K562 (cell line): ENCODE results near the gene NFATC2. TPM values are rescaled to one million over a fixed set of nuclear protein-coding genes. Genes with fewer than 3 reads are reported as not detected.
A peak's percentile ranks its signal among the peaks of the same experiment; 100 is the strongest.

ENCODE experiments used
- ATF1 ChIP-seq, 2 experiments: fragments of 450-650 bp in 1 of 2; IDR thresholded peaks; 2 replicates each; pipeline ENCODE4 v1.6.1; 2016; ENCODE audit warnings: missing compliant biosample characterization in 1 of 2, missing genetic modification characterization in 1 of 2
- ATF2 ChIP-seq: sonication (generic); formaldehyde crosslinking; IDR thresholded peaks from 2 replicates; pipeline ENCODE4 v1.8.1; 2022; ENCODE audit warnings: missing genetic modification reagents
- CAMTA2 ChIP-seq: fragments of 250-450 bp; sonication (Bioruptor Pico); conservative IDR thresholded peaks from 2 replicates; pipeline ENCODE4 v1.5.1; 2022
- CHCHD3 ChIP-seq: fragments of 250-450 bp; sonication (Bioruptor Pico); IDR thresholded peaks from 2 replicates; pipeline ENCODE4 v2.1.2; 2022; ENCODE audit warnings: mild to moderate bottlenecking
- DACH1 ChIP-seq: fragments of 450-650 bp; IDR thresholded peaks from 2 replicates; pipeline ENCODE4 v1.6.1; 2018; ENCODE audit not compliant: partially characterized antibody
- DIDO1 ChIP-seq: fragments of 450-650 bp; IDR thresholded peaks from 2 replicates; pipeline ENCODE4 v1.6.1; 2016; ENCODE audit warnings: low read depth, missing biosample characterization, missing genetic modification characterization
- FIP1L1 ChIP-seq: fragments of 200-400 bp; formaldehyde crosslinking; IDR thresholded peaks from 2 replicates; pipeline ENCODE4 v1.6.1; 2018; ENCODE audit warnings: mild to moderate bottlenecking, low read depth, low read length; ENCODE audit not compliant: poor library complexity, severe bottlenecking
- GABPB2 ChIP-seq: fragments of 250-450 bp; sonication (Bioruptor Pico); conservative IDR thresholded peaks from 2 replicates; pipeline ENCODE4 v1.5.1; 2021; ENCODE audit warnings: mild to moderate bottlenecking
- LEF1 ChIP-seq: fragments of 450-650 bp; IDR thresholded peaks from 2 replicates; pipeline ENCODE4 v1.6.1; 2016; ENCODE audit warnings: mild to moderate bottlenecking
- MCM5 ChIP-seq: fragments of 450-650 bp; IDR thresholded peaks from 2 replicates; pipeline ENCODE4 v1.6.1; 2016; ENCODE audit warnings: low read depth
- MYBL2 ChIP-seq, 2 experiments: fragments of 450-650 bp in 1 of 2; sonication (generic) in 1 of 2; formaldehyde crosslinking in 1 of 2; IDR thresholded peaks; 2 replicates each; pipeline versions ENCODE4 v1.6.1 to v1.8.1; 2017 to 2022; ENCODE audit warnings: borderline replicate concordance in 1 of 2, inconsistent platforms in 1 of 2, low read depth in 1 of 2, mild to moderate bottlenecking in 1 of 2, missing genetic modification reagents in 1 of 2, moderate library complexity in 1 of 2
- MYC ChIP-seq, 2 experiments: fragments of 250-450 bp in 1 of 2; sonication (Bioruptor Pico) in 1 of 2; IDR thresholded peaks; 2 replicates each; pipeline versions ENCODE4 v1.5.1 to v1.6.1; 2012 to 2021; ENCODE audit warnings: low read depth in 2 of 2, borderline replicate concordance in 1 of 2, improper control_type of control experiment in 1 of 2, low read length in 1 of 2, mild to moderate bottlenecking in 1 of 2, moderate library complexity in 1 of 2
- NBN ChIP-seq: fragments of 450-650 bp; IDR thresholded peaks from 2 replicates; pipeline ENCODE4 v1.6.1; 2016; ENCODE audit warnings: low read depth, mild to moderate bottlenecking
- NCOA6 ChIP-seq: fragments of 450-650 bp; IDR thresholded peaks from 2 replicates; pipeline ENCODE4 v1.6.1; 2017; ENCODE audit warnings: mild to moderate bottlenecking
- NFYB ChIP-seq: IDR thresholded peaks from 2 replicates; pipeline ENCODE4 v1.6.1; 2011; ENCODE audit warnings: mild to moderate bottlenecking, moderate library complexity; ENCODE audit not compliant: insufficient read length; ENCODE audit errors: extremely low read depth
- PHB ChIP-seq: fragments of 250-450 bp; sonication (Bioruptor Pico); IDR thresholded peaks from 2 replicates; pipeline ENCODE4 v1.5.0; 2021
- SAP30 ChIP-seq: fragments of 200-600 bp; sonication (generic); IDR thresholded peaks from 2 replicates; pipeline ENCODE4 v1.6.1; 2012; ENCODE audit warnings: borderline replicate concordance, low read depth, mild to moderate bottlenecking, moderate library complexity, low read length, control low read depth, inconsistent platforms; ENCODE audit not compliant: insufficient read depth, poor library complexity, severe bottlenecking
- TAF1 ChIP-seq: IDR thresholded peaks from 2 replicates; pipeline ENCODE4 v1.6.1; 2011; ENCODE audit warnings: mild to moderate bottlenecking, low read length, moderate library complexity; ENCODE audit not compliant: insufficient read depth, control insufficient read depth, severe bottlenecking; ENCODE audit errors: extremely low read depth
- TAL1 ChIP-seq: fragments of 450-650 bp; IDR thresholded peaks from 2 replicates; pipeline ENCODE4 v1.6.1; 2016; ENCODE audit warnings: mild to moderate bottlenecking
- U2AF1 ChIP-seq: fragments of 200-400 bp; formaldehyde crosslinking; optimal IDR thresholded peaks from 2 replicates; pipeline ENCODE3; 2017; ENCODE audit warnings: mild to moderate bottlenecking, low read depth, low read length, moderate library complexity
- UBTF ChIP-seq, 2 experiments: IDR thresholded peaks; 2 replicates each; pipeline ENCODE4 v1.6.1; 2012; ENCODE audit warnings: improper control_type of control experiment in 2 of 2, low read depth in 2 of 2, low read length in 2 of 2, borderline replicate concordance in 1 of 2
- ZNF124 ChIP-seq: sonication (generic); formaldehyde crosslinking; IDR thresholded peaks from 2 replicates; pipeline ENCODE4 v1.8.1; 2022; ENCODE audit warnings: missing genetic modification reagents
- ZNF282 ChIP-seq: sonication (generic); formaldehyde crosslinking; IDR thresholded peaks from 2 replicates; pipeline ENCODE4 v1.8.1; 2023; ENCODE audit warnings: missing genetic modification reagents
- ZNF57 ChIP-seq: fragments of 450-650 bp; formaldehyde crosslinking; IDR thresholded peaks from 2 replicates; pipeline ENCODE4 v1.4.0; 2020; ENCODE audit warnings: mild to moderate bottlenecking, moderate library complexity
- ZSCAN32 ChIP-seq: fragments of 450-650 bp; formaldehyde crosslinking; IDR thresholded peaks from 2 replicates; pipeline ENCODE4 v1.4.0; 2020; ENCODE audit warnings: mild to moderate bottlenecking, moderate library complexity
- polyA plus RNA-seq, 8 experiments: library from polyadenylated mRNA; depleted of rRNA in 4 of 8; stranded (reverse) in 5 of 8; unstranded in 3 of 8; fragments of >200 nt; fragmentation: Nextera tagmentation in 2 of 8; fragmentation: Illumina TruSeq in 1 of 8; extraction: Ambion mirVana in 2 of 8; extraction: Trizol in 1 of 8; gene quantifications; 2 replicates each; pipeline versions ENCODE4 v1.2.1 to v1.2.3, GENCODE V29; 2011 to 2014; ENCODE audit warnings: inconsistent platforms in 1 of 8, missing spikeins in 1 of 8
- total RNA-seq, 7 experiments: library from RNA; depleted of rRNA in 6 of 7; stranded (reverse); fragments of >200 nt in 6 of 7; fragmentation: Illumina TruSeq in 2 of 7; extraction: Trizol in 2 of 7; gene quantifications; 2 replicates each; pipeline versions ENCODE4 v1.2.1 to v1.2.3, GENCODE V29; 2011 to 2021; ENCODE audit warnings: low replicate concordance in 1 of 7

The NFATC2 gene
- total and polyA plus RNA-seq, 9 of the 15 experiments (the other 6 are each of a cell fraction or from before 2014, with no cell fraction given): 1.9 to 11.2 (median 3.0) TPM

GRCh38 chr20:51541189-51542032 is 1.1 kb downstream of the NFATC2 start (continued):
- peak; percentile 26 for TF ChIP-seq NFYB
- TF ChIP-seq ATF1 (CRISPR knock-in tag; IDR thresholded peaks at IDR 0.05): no peak
- TF ChIP-seq ATF1 (tag; IDR thresholded peaks at IDR 0.05): peak; percentile 66
- no peak for TF ChIP-seq ZSCAN32 (CRISPR knock-in tag)
- TF ChIP-seq ZNF282: no peak
- TF ChIP-seq ZNF57 (CRISPR knock-in tag): no peak
- TF ChIP-seq GABPB2 (CRISPR knock-in tag): no peak
- no peak for TF ChIP-seq FIP1L1
- peak in 1 of 2 experiments; percentile 81; a peak in 2 of 4 replicates for TF ChIP-seq UBTF (IDR thresholded peaks at IDR 0.05; ENCODE audit: borderline replicate concordance in 1 of 2, low read depth in 2 of 2, low read length in 2 of 2)
- TF ChIP-seq ZNF124 (CRISPR knock-in tag): no peak
- TF ChIP-seq MCM5: no peak
- TF ChIP-seq CHCHD3: no peak
- TF ChIP-seq CAMTA2 (CRISPR knock-in tag): no peak
- peak; percentile 57 for TF ChIP-seq SAP30
- no peak for TF ChIP-seq MYBL2 (IDR thresholded peaks at IDR 0.05; ENCODE audit: low read depth)
- no peak for TF ChIP-seq MYBL2 (CRISPR knock-in tag; IDR thresholded peaks at IDR 0.05; ENCODE audit: borderline replicate concordance)
- TF ChIP-seq U2AF1: no peak
- peak; percentile 70 for TF ChIP-seq LEF1
- 0 out of 2 replicates have a peak, but pooled peaks have one; percentile 37 for TF ChIP-seq TAL1
- no peak for TF ChIP-seq NCOA6
- no peak for TF ChIP-seq DACH1
- TF ChIP-seq DIDO1 (tag): no peak
- TF ChIP-seq PHB (CRISPR knock-in tag): no peak
- TF ChIP-seq ATF2: no peak
- TF ChIP-seq TAF1: peak; percentile 59
- TF ChIP-seq NBN: peak; percentile 51; the same call in 1 of the 2 replicates
- peak; percentile 83; the same call in 1 of the 2 replicates for TF ChIP-seq MYC (IDR thresholded peaks at IDR 0.05; ENCODE audit: low read depth, low read length)
- no peak for TF ChIP-seq MYC (CRISPR knock-in tag; IDR thresholded peaks at IDR 0.05; ENCODE audit: borderline replicate concordance, low read depth)
